GM23338 (cell line): ENCODE data around the gene ANAPC4. TPM values are rescaled to one million over a fixed set of nuclear protein-coding genes. Genes with fewer than 3 reads are reported as not detected.

Experiments used
- ATAC-seq: fragments of 200-7000 bp; cut with Tn5 transposase; 3 replicates; pipeline ENCODE4 v1.9.1; 2020
- DNase-seq: peaks from one replicate; pipeline ENCODE4 v3.0.0-alpha.2; 2015; ENCODE audit warnings: low spot score
- H2AFZ ChIP-seq: fragments of 200-600 bp; sonication (generic); 2 replicates; pipeline ENCODE4 v1.8.0; 2016; ENCODE audit warnings: antibody characterized with exemption, mild to moderate bottlenecking, moderate library complexity
- H3F3A ChIP-seq: fragments of 200-600 bp; sonication (generic); replicated peaks from 2 replicates; pipeline ENCODE4 v1.8.0; 2017; ENCODE audit warnings: antibody characterized with exemption, mixed run types, low read depth
- H3K27ac ChIP-seq: fragments of 200-600 bp; sonication (generic); 2 replicates; pipeline ENCODE4 v1.6.1; 2016; ENCODE audit warnings: low read depth
- H3K27me3 ChIP-seq: fragments of 200-600 bp; sonication (generic); 2 replicates; pipeline ENCODE4 v1.8.0; 2016; ENCODE audit warnings: mild to moderate bottlenecking, mixed run types, moderate library complexity; ENCODE audit not compliant: insufficient read depth
- H3K36me3 ChIP-seq: fragments of 200-600 bp; sonication (generic); 2 replicates; pipeline ENCODE4 v1.8.0; 2016; ENCODE audit warnings: mild to moderate bottlenecking; ENCODE audit not compliant: insufficient read depth
- H3K4me1 ChIP-seq: fragments of 200-600 bp; sonication (generic); 2 replicates; pipeline ENCODE4 v1.8.0; 2016; ENCODE audit warnings: mild to moderate bottlenecking, moderate library complexity; ENCODE audit not compliant: insufficient read depth
- H3K4me2 ChIP-seq: fragments of 200-600 bp; sonication (generic); 2 replicates; pipeline ENCODE4 v1.7.1; 2017; ENCODE audit warnings: mixed run types
- H3K4me3 ChIP-seq: fragments of 200-600 bp; sonication (generic); 2 replicates; pipeline ENCODE4 v1.6.1; 2016; ENCODE audit warnings: mixed run types
- H3K79me2 ChIP-seq: fragments of 200-600 bp; sonication (generic); replicated peaks from 2 replicates; pipeline ENCODE4 v1.8.0; 2017; ENCODE audit warnings: mild to moderate bottlenecking; ENCODE audit not compliant: insufficient read depth
- H3K9me2 ChIP-seq: fragments of 200-600 bp; sonication (generic); 2 replicates; pipeline ENCODE4 v1.8.0; 2017; ENCODE audit not compliant: insufficient read depth
- H4K20me1 ChIP-seq: fragments of 200-600 bp; sonication (generic); replicated peaks from 2 replicates; pipeline ENCODE4 v1.8.0; 2017; ENCODE audit warnings: mild to moderate bottlenecking; ENCODE audit not compliant: insufficient read depth
- H3K27ac Mint-ChIP-seq: 2 replicates; pipeline ENCODE4 v1.8.0; 2020; ENCODE audit warnings: inconsistent platforms, mild to moderate bottlenecking, moderate library complexity, mixed read lengths
- H3K27me3 Mint-ChIP-seq: 3 replicates; pipeline ENCODE4 v1.8.0; 2022; ENCODE audit warnings: low read depth, mild to moderate bottlenecking, moderate library complexity, mixed read lengths, inconsistent platforms; ENCODE audit not compliant: insufficient read depth, poor library complexity
- H3K36me3 Mint-ChIP-seq: 3 replicates; pipeline ENCODE4 v1.8.0; 2021; ENCODE audit warnings: low read depth, mild to moderate bottlenecking, inconsistent platforms, moderate library complexity, mixed read lengths
- H3K4me1 Mint-ChIP-seq: 3 replicates; pipeline ENCODE4 v1.8.0; 2020; ENCODE audit warnings: mild to moderate bottlenecking, inconsistent platforms, mixed read lengths
- H3K4me3 Mint-ChIP-seq: 3 replicates; pipeline ENCODE4 v1.8.0; 2021; ENCODE audit warnings: moderate library complexity, mild to moderate bottlenecking, inconsistent platforms, mixed read lengths
- H3K9me3 Mint-ChIP-seq: 3 replicates; pipeline ENCODE4 v1.8.0; 2020; ENCODE audit warnings: moderate library complexity, mild to moderate bottlenecking, inconsistent platforms, mixed read lengths
- CREB1 ChIP-seq: fragments of 250-450 bp; sonication (Bioruptor Pico); IDR thresholded peaks from 2 replicates; pipeline ENCODE4 v1.5.0; 2020; ENCODE audit warnings: low read depth, mild to moderate bottlenecking, moderate library complexity
- EZH2 ChIP-seq: fragments of 200-600 bp; sonication (generic); IDR thresholded peaks from one replicate; pipeline ENCODE4 v1.8.0; 2017; ENCODE audit warnings: antibody characterized with exemption, mild to moderate bottlenecking, low read depth; ENCODE audit not compliant: unreplicated experiment
- EZH2phosphoT487 ChIP-seq: fragments of 200-600 bp; sonication (generic); IDR thresholded peaks from one replicate; pipeline ENCODE4 v1.8.1; 2018; ENCODE audit warnings: antibody characterized with exemption; ENCODE audit not compliant: unreplicated experiment
- JUNB ChIP-seq: IDR thresholded peaks from one replicate; pipeline ENCODE4 v1.6.1; 2016; ENCODE audit warnings: antibody characterized with exemption; ENCODE audit not compliant: unreplicated experiment
- NANOG ChIP-seq: IDR thresholded peaks from 2 replicates; pipeline ENCODE4 v1.6.1; 2016; ENCODE audit warnings: antibody characterized with exemption, borderline replicate concordance
- POLR2AphosphoS5 ChIP-seq: IDR thresholded peaks from 2 replicates; pipeline ENCODE4 v1.6.1; 2016; ENCODE audit warnings: antibody characterized with exemption, low read depth
- ZNF331 ChIP-seq: fragments of 250-450 bp; sonication (Bioruptor Pico); IDR thresholded peaks from 2 replicates; pipeline ENCODE4 v1.5.0; 2020; ENCODE audit warnings: low read depth, mild to moderate bottlenecking, moderate library complexity
- ZNF462 ChIP-seq: fragments of 250-450 bp; sonication (Bioruptor Pico); IDR thresholded peaks from 2 replicates; pipeline ENCODE4 v1.5.0; 2020; ENCODE audit warnings: mild to moderate bottlenecking, moderate library complexity
- polyA plus RNA-seq: library from polyadenylated mRNA; unstranded; fragments of >200 nt; fragmentation: Nextera tagmentation; extraction: Ambion mirVana; gene quantifications from 2 replicates; pipeline ENCODE4 v1.2.1, GENCODE V29; 2016
- total RNA-seq: library from RNA; depleted of rRNA; stranded (reverse); fragments of >200 nt; shearing (Covaris generic); gene quantifications from 2 replicates; pipeline ENCODE4 v1.2.3, GENCODE V29; 2014
- TF ChIP-seq, protein P1 (sequence below): IDR thresholded peaks from 2 replicates; pipeline ENCODE4 v1.6.1; 2016; ENCODE audit warnings: antibody characterized with exemption
- TF ChIP-seq, protein P2 (sequence below), 2 experiments: fragments of 200-600 bp in 1 of 2; sonication (generic) in 1 of 2; conservative IDR thresholded peaks; 2 replicates each; pipeline versions ENCODE4 v1.5.1 to v1.6.1; 2016 to 2017; ENCODE audit warnings: antibody characterized with exemption in 2 of 2, low read depth in 2 of 2, mild to moderate bottlenecking in 2 of 2, moderate library complexity in 1 of 2

Gene ANAPC4
- total and polyA plus RNA-seq, 2 experiments from 2014 or later: 34.3 to 46.2 TPM

DNA sequence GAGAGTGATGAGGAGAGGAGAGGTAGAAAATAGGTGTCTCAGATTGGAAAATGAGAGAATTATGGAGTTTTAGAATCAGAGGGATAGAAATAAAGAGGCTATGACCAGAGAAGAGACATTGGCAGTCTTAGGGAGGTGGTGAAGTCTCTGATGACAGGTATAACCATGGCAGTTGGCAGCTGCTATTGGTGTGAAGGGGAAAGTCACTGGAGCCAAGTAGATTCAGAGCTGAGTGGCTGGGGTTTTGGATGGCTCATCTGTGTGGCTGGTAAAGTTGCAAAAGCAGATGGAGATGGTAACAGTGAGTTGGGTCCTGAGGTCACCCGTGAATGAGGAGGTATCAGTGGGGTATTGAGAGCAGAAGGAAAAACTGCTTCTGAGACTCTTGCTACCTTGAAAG, 46.5 kb downstream of the ANAPC4 start (continued):
- TF ChIP-seq, protein P1, sequence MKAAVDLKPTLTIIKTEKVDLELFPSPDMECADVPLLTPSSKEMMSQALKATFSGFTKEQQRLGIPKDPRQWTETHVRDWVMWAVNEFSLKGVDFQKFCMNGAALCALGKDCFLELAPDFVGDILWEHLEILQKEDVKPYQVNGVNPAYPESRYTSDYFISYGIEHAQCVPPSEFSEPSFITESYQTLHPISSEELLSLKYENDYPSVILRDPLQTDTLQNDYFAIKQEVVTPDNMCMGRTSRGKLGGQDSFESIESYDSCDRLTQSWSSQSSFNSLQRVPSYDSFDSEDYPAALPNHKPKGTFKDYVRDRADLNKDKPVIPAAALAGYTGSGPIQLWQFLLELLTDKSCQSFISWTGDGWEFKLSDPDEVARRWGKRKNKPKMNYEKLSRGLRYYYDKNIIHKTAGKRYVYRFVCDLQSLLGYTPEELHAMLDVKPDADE: no peak
- no peak for TF ChIP-seq JUNB

- H3K36me3 Mint-ChIP-seq: peaks cover 3% of the 10 kb centered on the region; the same call in 1 of the 3 replicates
- Histone ChIP-seq H3K4me3 (no peak overlapping the region), H4K20me1 (no peaks in the 10 kb centered on the region; the same call in 1 of the 2 replicates), H3K4me2 (no peak overlapping the region), H3K27me3 (no peaks in the 10 kb centered on the region), H3K9me2 (no peaks in the 10 kb centered on the region), H3F3A (no peaks in the 10 kb centered on the region), H3K79me2 (no peaks in the 10 kb centered on the region), H3K27ac (no peak overlapping the region), H3K4me1 (no peaks in the 10 kb centered on the region), H2AFZ (no peak overlapping the region), H3K36me3 (0 out of 2 replicates have a peak, but pooled peaks cover 5% of the 10 kb centered on the region)
- no peaks in the 10 kb centered on the region for H3K4me1 Mint-ChIP-seq
- no peak overlapping the region for H3K27ac Mint-ChIP-seq
- DNase-seq (no peak), ATAC-seq (no peak)
- H3K9me3 Mint-ChIP-seq: no peaks in the 10 kb centered on the region
- H3K27me3 Mint-ChIP-seq: peaks cover 7% of the 10 kb centered on the region
- H3K4me3 Mint-ChIP-seq: no peak overlapping the region
- no peak for TF ChIP-seq JUNB
- TF ChIP-seq EZH2phosphoT487: no peak
- TF ChIP-seq, protein P2, sequence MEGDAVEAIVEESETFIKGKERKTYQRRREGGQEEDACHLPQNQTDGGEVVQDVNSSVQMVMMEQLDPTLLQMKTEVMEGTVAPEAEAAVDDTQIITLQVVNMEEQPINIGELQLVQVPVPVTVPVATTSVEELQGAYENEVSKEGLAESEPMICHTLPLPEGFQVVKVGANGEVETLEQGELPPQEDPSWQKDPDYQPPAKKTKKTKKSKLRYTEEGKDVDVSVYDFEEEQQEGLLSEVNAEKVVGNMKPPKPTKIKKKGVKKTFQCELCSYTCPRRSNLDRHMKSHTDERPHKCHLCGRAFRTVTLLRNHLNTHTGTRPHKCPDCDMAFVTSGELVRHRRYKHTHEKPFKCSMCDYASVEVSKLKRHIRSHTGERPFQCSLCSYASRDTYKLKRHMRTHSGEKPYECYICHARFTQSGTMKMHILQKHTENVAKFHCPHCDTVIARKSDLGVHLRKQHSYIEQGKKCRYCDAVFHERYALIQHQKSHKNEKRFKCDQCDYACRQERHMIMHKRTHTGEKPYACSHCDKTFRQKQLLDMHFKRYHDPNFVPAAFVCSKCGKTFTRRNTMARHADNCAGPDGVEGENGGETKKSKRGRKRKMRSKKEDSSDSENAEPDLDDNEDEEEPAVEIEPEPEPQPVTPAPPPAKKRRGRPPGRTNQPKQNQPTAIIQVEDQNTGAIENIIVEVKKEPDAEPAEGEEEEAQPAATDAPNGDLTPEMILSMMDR (conservative IDR thresholded peaks at IDR 0.05; ENCODE audit: low read depth in 2 of 2): no peak
- TF ChIP-seq EZH2: no peak
- no peak for TF ChIP-seq POLR2AphosphoS5
- TF ChIP-seq, protein P1: no peak
- TF ChIP-seq NANOG: no peak
- no peak for TF ChIP-seq ZNF462
- no peak for TF ChIP-seq ZNF331 (CRISPR knock-in tag)
- TF ChIP-seq CREB1 (CRISPR knock-in tag): no peak
Observed at GRCh38 chr4:25424539-25425228, 47.6 kb downstream of the ANAPC4 start.
